ENCODE results near the gene THADA.

THADA gene

GRCh38 chr2:43407935-43408334, 187.9 kb downstream of the THADA start:
- no peaks in the 10 kb centered on the region for H3K27me3 ChIP-seq (ENCODE audit: control insufficient read depth, insufficient read depth, low read length, poor library complexity, severe bottlenecking)
- WGBS, 2 experiments: 97 to 100% methylated on average over 2 of the region's 2 CpGs
- no peak overlapping the region for H3K27ac ChIP-seq (ENCODE audit: insufficient read depth, low read depth, low read length, poor library complexity, severe bottlenecking)
- no peak overlapping the region for H3K4me3 ChIP-seq (ENCODE audit: insufficient read depth, low read depth, low read length)
- no peaks in the 10 kb centered on the region for H3K36me3 ChIP-seq (ENCODE audit: control insufficient read depth, insufficient read depth, low read length)
- no peaks in the 10 kb centered on the region for H3K9me3 ChIP-seq (ENCODE audit: control insufficient read depth, low read length)
- H3K4me1 ChIP-seq (ENCODE audit: control insufficient read depth, insufficient read depth, low read length): no peaks in the 10 kb centered on the region

GRCh38 chr2:43406651-43407279, 189.1 kb downstream of the THADA start:
- WGBS, 2 experiments: 81 to 90% methylated on average over 6 of the region's 6 CpGs
- Histone ChIP-seq H3K27ac (ENCODE audit: insufficient read depth, low read depth, low read length, poor library complexity, severe bottlenecking) (no peak overlapping the region), H3K4me3 (ENCODE audit: insufficient read depth, low read depth, low read length) (no peak overlapping the region), H3K9me3 (ENCODE audit: control insufficient read depth, low read length) (no peaks in the 10 kb centered on the region), H3K4me1 (ENCODE audit: control insufficient read depth, insufficient read depth, low read length) (no peaks in the 10 kb centered on the region), H3K36me3 (ENCODE audit: control insufficient read depth, insufficient read depth, low read length) (no peaks in the 10 kb centered on the region), H3K27me3 (ENCODE audit: control insufficient read depth, insufficient read depth, low read length, poor library complexity, severe bottlenecking) (no peaks in the 10 kb centered on the region)

GRCh38 chr2:43405829-43406228, 190.0 kb downstream of the THADA start:
- Histone ChIP-seq H3K36me3 (ENCODE audit: control insufficient read depth, insufficient read depth, low read length) (no peaks in the 10 kb centered on the region), H3K4me1 (ENCODE audit: control insufficient read depth, insufficient read depth, low read length) (no peaks in the 10 kb centered on the region), H3K27me3 (ENCODE audit: control insufficient read depth, insufficient read depth, low read length, poor library complexity, severe bottlenecking) (no peaks in the 10 kb centered on the region), H3K27ac (ENCODE audit: insufficient read depth, low read depth, low read length, poor library complexity, severe bottlenecking) (no peak overlapping the region), H3K4me3 (ENCODE audit: insufficient read depth, low read depth, low read length) (no peak overlapping the region), H3K9me3 (ENCODE audit: control insufficient read depth, low read length) (no peaks in the 10 kb centered on the region)
- 86% methylated on average over 1 of the region's 1 CpG for WGBS, 2 experiments

GRCh38 chr2:43402452-43402937, 193.3 kb downstream of the THADA start:
- H3K4me3 ChIP-seq (ENCODE audit: insufficient read depth, low read depth, low read length): no peak overlapping the region
- no peaks in the 10 kb centered on the region for H3K9me3 ChIP-seq (ENCODE audit: control insufficient read depth, low read length)
- H3K27me3 ChIP-seq (ENCODE audit: control insufficient read depth, insufficient read depth, low read length, poor library complexity, severe bottlenecking): no peaks in the 10 kb centered on the region
- WGBS, 2 experiments: 93 to 95% methylated on average over 4 of the region's 4 CpGs
- no peaks in the 10 kb centered on the region for H3K36me3 ChIP-seq (ENCODE audit: control insufficient read depth, insufficient read depth, low read length)
- H3K27ac ChIP-seq (ENCODE audit: insufficient read depth, low read depth, low read length, poor library complexity, severe bottlenecking): no peak overlapping the region
- no peaks in the 10 kb centered on the region for H3K4me1 ChIP-seq (ENCODE audit: control insufficient read depth, insufficient read depth, low read length)

- Histone ChIP-seq H3K4me3 (ENCODE audit: insufficient read depth, low read depth, low read length) (no peak overlapping the region), H3K4me1 (ENCODE audit: control insufficient read depth, insufficient read depth, low read length) (no peaks in the 10 kb centered on the region), H3K36me3 (ENCODE audit: control insufficient read depth, insufficient read depth, low read length) (no peaks in the 10 kb centered on the region), H3K27ac (ENCODE audit: insufficient read depth, low read depth, low read length, poor library complexity, severe bottlenecking) (no peak overlapping the region), H3K9me3 (ENCODE audit: control insufficient read depth, low read length) (no peaks in the 10 kb centered on the region), H3K27me3 (ENCODE audit: control insufficient read depth, insufficient read depth, low read length, poor library complexity, severe bottlenecking) (no peaks in the 10 kb centered on the region)
- 68 to 70% methylated on average over 5 of the region's 5 CpGs for WGBS, 2 experiments
Observed at GRCh38 chr2:43402002-43402401, 193.8 kb downstream of the THADA start.

- no peak overlapping the region for H3K27ac ChIP-seq (ENCODE audit: insufficient read depth, low read depth, low read length, poor library complexity, severe bottlenecking)
- H3K4me3 ChIP-seq (ENCODE audit: insufficient read depth, low read depth, low read length): no peak overlapping the region
- H3K36me3 ChIP-seq (ENCODE audit: control insufficient read depth, insufficient read depth, low read length): no peaks in the 10 kb centered on the region
- 65 to 66% methylated on average over 3 of the region's 3 CpGs for WGBS, 2 experiments
- no peaks in the 10 kb centered on the region for H3K4me1 ChIP-seq (ENCODE audit: control insufficient read depth, insufficient read depth, low read length)
- H3K27me3 ChIP-seq (ENCODE audit: control insufficient read depth, insufficient read depth, low read length, poor library complexity, severe bottlenecking): no peaks in the 10 kb centered on the region
- no peaks in the 10 kb centered on the region for H3K9me3 ChIP-seq (ENCODE audit: control insufficient read depth, low read length)
Observed at GRCh38 chr2:43400508-43400907, 195.3 kb downstream of the THADA start.

- Histone ChIP-seq H3K27ac (ENCODE audit: insufficient read depth, low read depth, low read length, poor library complexity, severe bottlenecking) (no peak overlapping the region), H3K4me3 (ENCODE audit: insufficient read depth, low read depth, low read length) (no peak overlapping the region), H3K4me1 (ENCODE audit: control insufficient read depth, insufficient read depth, low read length) (no peaks in the 10 kb centered on the region), H3K27me3 (ENCODE audit: control insufficient read depth, insufficient read depth, low read length, poor library complexity, severe bottlenecking) (no peaks in the 10 kb centered on the region), H3K9me3 (ENCODE audit: control insufficient read depth, low read length) (no peaks in the 10 kb centered on the region), H3K36me3 (ENCODE audit: control insufficient read depth, insufficient read depth, low read length) (no peaks in the 10 kb centered on the region)
- WGBS, 2 experiments: 74 to 93% methylated on average over 1 to 2 of the region's 4 CpGs
Observed at GRCh38 chr2:43399515-43400264, 196.1 kb downstream of the THADA start.

- Histone ChIP-seq H3K9me3 (ENCODE audit: control insufficient read depth, low read length) (no peaks in the 10 kb centered on the region), H3K36me3 (ENCODE audit: control insufficient read depth, insufficient read depth, low read length) (no peaks in the 10 kb centered on the region), H3K4me1 (ENCODE audit: control insufficient read depth, insufficient read depth, low read length) (no peaks in the 10 kb centered on the region), H3K27me3 (ENCODE audit: control insufficient read depth, insufficient read depth, low read length, poor library complexity, severe bottlenecking) (no peaks in the 10 kb centered on the region), H3K27ac (ENCODE audit: insufficient read depth, low read depth, low read length, poor library complexity, severe bottlenecking) (no peak overlapping the region), H3K4me3 (ENCODE audit: insufficient read depth, low read depth, low read length) (no peak overlapping the region)
- WGBS, 2 experiments: 93% methylated on average over 2 of the region's 2 CpGs
Observed at GRCh38 chr2:43399098-43399497, 196.7 kb downstream of the THADA start.

GRCh38 chr2:43397821-43398220, 198.0 kb downstream of the THADA start:
- Histone ChIP-seq H3K36me3 (ENCODE audit: control insufficient read depth, insufficient read depth, low read length) (no peaks in the 10 kb centered on the region), H3K9me3 (ENCODE audit: control insufficient read depth, low read length) (no peaks in the 10 kb centered on the region), H3K4me3 (ENCODE audit: insufficient read depth, low read depth, low read length) (no peak overlapping the region), H3K4me1 (ENCODE audit: control insufficient read depth, insufficient read depth, low read length) (no peaks in the 10 kb centered on the region), H3K27me3 (ENCODE audit: control insufficient read depth, insufficient read depth, low read length, poor library complexity, severe bottlenecking) (no peaks in the 10 kb centered on the region), H3K27ac (ENCODE audit: insufficient read depth, low read depth, low read length, poor library complexity, severe bottlenecking) (no peak overlapping the region)
- 91 to 96% methylated on average over 5 of the region's 5 CpGs for WGBS, 2 experiments

- 93 to 95% methylated on average over 2 of the region's 2 CpGs for WGBS, 2 experiments
- Histone ChIP-seq H3K27me3 (ENCODE audit: control insufficient read depth, insufficient read depth, low read length, poor library complexity, severe bottlenecking) (no peaks in the 10 kb centered on the region), H3K4me1 (ENCODE audit: control insufficient read depth, insufficient read depth, low read length) (no peaks in the 10 kb centered on the region), H3K9me3 (ENCODE audit: control insufficient read depth, low read length) (no peaks in the 10 kb centered on the region), H3K4me3 (ENCODE audit: insufficient read depth, low read depth, low read length) (no peak overlapping the region), H3K27ac (ENCODE audit: insufficient read depth, low read depth, low read length, poor library complexity, severe bottlenecking) (no peak overlapping the region), H3K36me3 (ENCODE audit: control insufficient read depth, insufficient read depth, low read length) (no peaks in the 10 kb centered on the region)
Observed at GRCh38 chr2:43397411-43397810, 198.4 kb downstream of the THADA start.
